ENCODE data around the gene REG1A.

Gene REG1A, protein sequence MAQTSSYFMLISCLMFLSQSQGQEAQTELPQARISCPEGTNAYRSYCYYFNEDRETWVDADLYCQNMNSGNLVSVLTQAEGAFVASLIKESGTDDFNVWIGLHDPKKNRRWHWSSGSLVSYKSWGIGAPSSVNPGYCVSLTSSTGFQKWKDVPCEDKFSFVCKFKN

DNA sequence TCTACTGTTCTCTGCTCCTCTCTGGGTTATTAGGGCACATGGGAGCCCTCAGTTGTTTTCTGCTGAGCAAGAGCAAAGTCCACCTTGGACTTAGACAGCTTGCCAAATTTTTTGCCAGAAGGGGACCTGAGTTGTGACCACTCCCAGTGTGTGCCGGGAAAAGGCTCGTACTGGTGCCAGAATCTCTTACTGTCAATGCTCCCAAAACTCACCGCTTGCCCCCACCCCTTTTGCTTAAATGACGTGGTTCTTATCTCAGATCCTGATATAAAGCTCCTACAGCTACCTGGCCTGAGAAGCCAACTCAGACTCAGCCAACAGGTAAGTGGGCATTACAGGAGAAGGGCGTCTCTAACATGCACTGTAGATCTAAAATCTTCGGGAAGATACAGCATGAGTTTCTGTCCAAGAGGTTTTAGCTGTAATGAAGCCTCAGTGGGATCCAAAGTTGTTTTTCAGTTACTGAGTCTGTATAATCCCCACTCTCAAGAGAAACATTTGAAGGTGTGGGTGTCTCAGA, at the start of gene REG1A:
Gene REG1A, plus strand, starts transcription at position 295 of the 520 bp plus-strand sequence. CDS start 374 bp downstream, outside the sequence.
- no peak for DNase-seq
- in situ Hi-C loops (cut with HindIII; ENCODE audit: low pct_ligation_motif_present, low pct_unique_long_range_greater_than_20kb, low sequenced_read_pairs): no loop called here

DNA sequence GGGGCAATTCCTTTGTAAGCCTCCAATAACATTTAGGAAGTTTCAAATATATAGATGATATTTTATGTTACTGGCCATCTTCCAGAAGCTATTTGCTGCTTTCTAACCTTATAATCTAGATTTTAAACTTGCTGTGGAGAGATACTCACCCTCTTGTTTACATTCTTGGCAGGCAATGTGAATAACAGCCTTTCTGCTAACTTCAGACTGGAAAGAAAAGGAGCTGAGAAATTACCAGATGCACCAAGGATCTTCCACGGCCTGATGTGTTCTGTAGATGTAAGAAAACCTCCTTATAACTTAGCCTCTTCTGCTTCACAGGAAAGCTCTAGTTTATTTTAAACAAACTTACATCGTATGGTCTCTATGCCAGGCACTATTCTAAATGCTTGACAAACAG, 49.2 kb upstream of the REG1A start:
- in situ Hi-C loops (cut with HindIII; ENCODE audit: low pct_ligation_motif_present, low pct_unique_long_range_greater_than_20kb, low sequenced_read_pairs): no loop called here
- no peak for DNase-seq

DNA sequence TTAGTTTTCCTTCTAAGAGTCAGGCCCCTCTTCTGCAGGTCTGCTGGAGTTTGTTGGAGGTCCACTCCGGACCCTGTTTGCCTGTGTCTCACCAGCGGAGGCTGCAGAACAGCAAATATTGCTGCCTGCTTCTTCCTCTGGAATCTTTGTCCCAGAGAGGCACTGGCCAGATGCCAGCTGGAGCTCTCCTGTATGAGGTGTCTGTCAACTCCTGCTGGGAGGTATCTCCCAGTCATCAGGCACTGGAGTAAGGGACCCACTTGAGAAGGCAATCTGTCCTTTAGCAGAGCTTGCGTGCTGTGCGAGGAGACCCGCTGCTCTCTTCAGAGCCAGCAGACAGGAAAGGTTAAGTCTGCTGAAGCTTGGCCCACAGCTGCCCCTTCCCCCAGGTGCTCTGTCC, 37.3 kb upstream of the REG1A start:
- no peak for DNase-seq
- in situ Hi-C loops (cut with HindIII; ENCODE audit: low pct_ligation_motif_present, low pct_unique_long_range_greater_than_20kb, low sequenced_read_pairs): no loop called here

GRCh38 chr2:79083597-79084251, 36.6 kb upstream of the REG1A start:
- in situ Hi-C loops (cut with HindIII; ENCODE audit: low pct_ligation_motif_present, low pct_unique_long_range_greater_than_20kb, low sequenced_read_pairs): no loop called here
- DNase-seq: no peak

DNA sequence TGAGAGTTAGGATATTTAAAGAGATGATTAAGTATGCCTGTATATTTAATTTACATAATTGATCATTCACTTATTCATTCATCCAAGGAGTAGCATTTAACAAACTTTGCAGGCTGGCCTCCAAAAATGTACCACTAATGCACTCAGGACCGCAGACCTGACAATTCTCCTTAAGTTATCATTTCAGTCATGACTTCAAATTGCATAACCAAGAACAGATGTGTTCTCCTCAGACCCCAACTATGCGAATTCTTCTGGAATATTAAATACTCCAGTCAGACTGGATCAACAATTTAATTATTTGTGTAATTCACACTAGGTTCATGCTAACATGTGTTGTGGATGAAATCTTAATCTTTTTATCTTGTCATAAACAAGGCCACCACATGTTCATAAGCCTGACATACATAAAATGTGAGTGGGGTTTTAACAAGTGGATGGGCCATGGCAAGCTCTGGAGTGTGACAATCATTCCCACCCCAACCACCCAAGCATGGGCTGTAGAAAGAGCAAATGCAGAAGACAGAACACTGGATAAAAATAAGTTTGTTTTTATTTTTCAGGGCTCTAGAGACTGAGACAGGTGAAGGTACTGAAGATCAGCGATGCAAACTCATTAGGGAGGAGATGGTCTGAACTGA, 35.7 kb upstream of the REG1A start:
- in situ Hi-C loops (cut with HindIII; ENCODE audit: low pct_ligation_motif_present, low pct_unique_long_range_greater_than_20kb, low sequenced_read_pairs): no loop called here
- no peak for DNase-seq

GRCh38 chr2:79085382-79085781, 34.9 kb upstream of the REG1A start:
- in situ Hi-C loops (cut with HindIII; ENCODE audit: low pct_ligation_motif_present, low pct_unique_long_range_greater_than_20kb, low sequenced_read_pairs): no loop called here
- DNase-seq: no peak

- DNase-seq: no peak
- in situ Hi-C loops (cut with HindIII; ENCODE audit: low pct_ligation_motif_present, low pct_unique_long_range_greater_than_20kb, low sequenced_read_pairs): no loop called here
Observed at GRCh38 chr2:79086255-79086654, 34.0 kb upstream of the REG1A start.

DNA sequence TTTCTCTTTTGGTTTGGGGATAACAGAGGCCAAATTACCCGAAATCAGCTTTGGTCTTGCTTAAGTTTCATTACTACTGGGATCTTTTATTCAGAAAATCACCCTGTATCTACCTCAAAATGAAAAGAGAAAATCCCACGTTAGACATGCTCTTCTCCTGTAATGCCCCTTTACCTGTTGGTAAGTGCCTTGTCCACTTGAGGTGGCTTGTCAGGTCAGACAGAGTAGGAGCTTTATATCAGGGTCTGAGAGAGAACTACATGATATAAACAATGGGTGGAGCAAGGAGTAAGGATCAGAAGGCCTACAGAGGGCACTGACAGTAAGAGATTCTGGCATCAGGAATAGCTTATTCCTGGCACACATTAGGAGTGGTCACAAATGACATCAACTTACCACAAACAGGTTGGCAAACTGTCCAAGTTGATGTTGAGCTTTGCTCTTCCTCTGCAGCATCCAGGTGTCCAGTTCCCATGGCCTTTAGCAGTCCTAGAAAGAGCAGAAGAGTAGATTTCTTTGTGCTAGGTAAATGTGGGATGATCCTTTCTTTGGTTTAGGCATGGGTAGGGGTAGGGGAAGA, 32.4 kb upstream of the REG1A start, which contains the start of gene REG1B:
Gene REG1B, minus strand, starts transcription at position 209 of the 580 bp plus-strand sequence. CDS start 381 bp downstream, outside the sequence.
- DNase-seq: no peak
- in situ Hi-C loops (cut with HindIII; ENCODE audit: low pct_ligation_motif_present, low pct_unique_long_range_greater_than_20kb, low sequenced_read_pairs): no loop called here

DNA sequence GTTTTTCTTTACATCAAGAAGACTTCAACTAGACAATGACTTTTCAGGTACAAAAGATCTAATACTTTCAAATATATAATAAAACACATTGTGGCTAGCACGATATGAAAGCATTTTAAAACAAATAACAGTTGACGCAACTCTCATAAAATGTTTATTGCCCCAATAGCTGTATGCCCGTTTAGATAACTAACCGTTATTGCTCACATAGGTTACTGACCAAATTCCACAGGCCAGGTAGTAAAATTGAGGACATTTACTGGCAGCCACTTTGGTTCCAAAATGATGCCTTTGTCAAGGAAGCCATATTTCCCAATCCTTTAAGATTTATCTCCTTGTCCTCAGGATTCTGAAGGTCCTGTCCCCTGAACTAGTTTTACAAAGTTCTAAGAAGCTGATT, 29.6 kb upstream of the REG1A start:
- DNase-seq: no peak
- in situ Hi-C loops (cut with HindIII; ENCODE audit: low pct_ligation_motif_present, low pct_unique_long_range_greater_than_20kb, low sequenced_read_pairs): no loop called here

GRCh38 chr2:79097843-79098242, 22.4 kb upstream of the REG1A start:
- in situ Hi-C loops (cut with HindIII; ENCODE audit: low pct_ligation_motif_present, low pct_unique_long_range_greater_than_20kb, low sequenced_read_pairs): no loop called here
- no peak for DNase-seq

DNA sequence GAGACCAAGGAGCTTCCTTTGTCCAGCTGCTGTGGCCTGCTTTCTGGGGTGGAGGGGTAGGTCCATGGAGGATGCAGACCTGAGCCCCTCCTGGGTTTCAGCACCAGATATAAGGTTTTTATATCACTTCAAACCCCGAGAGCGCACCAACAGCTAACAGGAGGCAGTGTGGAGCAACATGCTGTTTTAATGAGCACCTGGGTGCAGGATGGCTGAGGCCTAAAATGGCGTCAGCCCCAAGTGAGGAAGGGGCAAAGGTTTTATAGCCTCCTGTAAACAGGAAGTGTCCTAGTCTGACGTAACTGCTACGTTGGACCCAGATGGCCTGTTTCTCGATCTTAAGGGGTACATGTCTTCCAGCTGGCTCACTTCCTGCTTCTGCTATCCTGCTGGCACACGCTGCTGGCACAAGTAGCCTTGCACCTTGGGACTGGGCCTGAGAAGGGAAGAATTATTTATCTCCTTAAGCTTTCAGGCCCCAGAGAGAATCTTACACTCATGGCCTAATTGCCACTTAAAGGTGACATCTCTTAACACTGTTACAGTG, 21.1 kb upstream of the REG1A start:
- in situ Hi-C loops (cut with HindIII; ENCODE audit: low pct_ligation_motif_present, low pct_unique_long_range_greater_than_20kb, low sequenced_read_pairs): no loop called here
- no peak for DNase-seq

GRCh38 chr2:79100285-79100684, 20.0 kb upstream of the REG1A start:
- no peak for DNase-seq
- in situ Hi-C loops (cut with HindIII; ENCODE audit: low pct_ligation_motif_present, low pct_unique_long_range_greater_than_20kb, low sequenced_read_pairs): no loop called here

GRCh38 chr2:79101024-79101423, 19.3 kb upstream of the REG1A start:
- in situ Hi-C loops (cut with HindIII; ENCODE audit: low pct_ligation_motif_present, low pct_unique_long_range_greater_than_20kb, low sequenced_read_pairs): no loop called here
- DNase-seq: no peak

GRCh38 chr2:79103214-79103613, 17.1 kb upstream of the REG1A start:
- no peak for DNase-seq
- in situ Hi-C loops (cut with HindIII; ENCODE audit: low pct_ligation_motif_present, low pct_unique_long_range_greater_than_20kb, low sequenced_read_pairs): no loop called here

DNA sequence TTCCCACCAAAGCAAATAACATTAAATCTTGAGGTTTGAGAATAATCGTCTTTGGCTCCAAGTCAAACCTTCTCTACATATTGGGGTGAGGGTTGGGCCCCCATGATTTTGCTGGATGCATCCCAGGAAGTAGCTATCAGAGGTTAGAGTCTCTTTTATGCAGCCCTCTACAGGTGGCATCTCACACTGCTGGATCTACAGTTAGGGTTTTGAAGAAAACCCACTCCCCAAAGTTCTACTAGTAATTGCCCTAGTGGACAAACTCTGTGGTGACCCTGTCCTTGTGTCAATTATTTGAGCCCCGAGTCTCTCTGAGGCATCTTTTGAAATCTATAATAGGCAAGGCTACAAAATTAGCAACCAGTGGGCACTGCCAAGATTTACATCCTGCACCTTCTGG, 15.0 kb upstream of the REG1A start:
- in situ Hi-C loops (cut with HindIII; ENCODE audit: low pct_ligation_motif_present, low pct_unique_long_range_greater_than_20kb, low sequenced_read_pairs): no loop called here
- DNase-seq: no peak

DNA sequence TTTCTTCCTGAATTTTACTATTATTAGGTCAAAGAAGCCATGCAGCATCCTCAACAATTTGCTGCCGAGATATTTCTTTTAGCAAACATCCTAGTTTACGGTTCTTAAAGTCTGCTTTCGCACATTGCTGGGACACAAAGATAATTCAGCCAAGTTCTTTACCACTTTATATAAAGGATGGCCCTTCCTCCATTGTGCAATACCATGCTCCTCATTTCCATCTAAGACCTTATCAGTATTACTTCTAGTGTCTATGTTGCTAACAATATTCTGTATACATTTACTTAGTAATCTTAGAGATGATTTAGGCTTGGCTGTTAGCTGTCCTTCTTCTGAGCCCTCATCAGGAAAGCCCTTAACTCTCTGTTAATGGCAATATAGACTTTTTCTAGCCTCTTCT, 8.0 kb upstream of the REG1A start:
- in situ Hi-C loops (cut with HindIII; ENCODE audit: low pct_ligation_motif_present, low pct_unique_long_range_greater_than_20kb, low sequenced_read_pairs): no loop called here
- no peak for DNase-seq

DNA sequence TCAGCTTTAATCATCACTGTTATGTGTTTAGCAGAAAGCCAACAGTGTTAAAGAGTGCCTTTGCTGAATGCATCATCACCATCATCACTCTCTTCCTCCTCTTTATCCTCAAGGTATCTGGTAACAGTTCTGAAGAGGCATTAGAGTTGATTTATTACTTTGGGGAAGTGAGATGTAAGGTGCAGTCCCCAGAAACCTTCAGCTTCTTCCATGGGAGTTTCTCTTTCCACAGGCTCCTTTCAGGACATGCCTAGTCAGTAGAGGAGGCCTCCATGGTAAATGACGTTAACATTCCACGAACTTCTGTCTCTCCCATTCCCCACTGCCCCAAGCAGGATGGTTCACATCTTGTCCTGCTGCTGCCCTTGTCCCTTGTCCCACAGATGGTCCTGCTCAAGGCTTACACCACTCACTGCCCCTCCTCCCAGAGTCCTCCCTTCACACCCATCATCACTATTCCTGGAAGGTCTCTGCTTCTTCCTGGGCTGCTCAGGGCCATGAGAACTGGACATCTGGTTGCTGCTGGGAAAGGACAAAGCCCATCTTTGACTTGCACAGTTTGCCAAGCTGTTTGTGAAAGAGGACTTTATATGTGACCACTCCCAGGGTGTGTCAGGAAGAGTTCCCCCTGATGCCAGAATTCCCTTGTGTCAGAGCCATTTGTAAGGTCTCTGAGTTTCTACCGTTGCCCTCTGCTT, 5.3 kb upstream of the REG1A start:
- in situ Hi-C loops (cut with HindIII; ENCODE audit: low pct_ligation_motif_present, low pct_unique_long_range_greater_than_20kb, low sequenced_read_pairs): no loop called here
- DNase-seq: no peak

DNA sequence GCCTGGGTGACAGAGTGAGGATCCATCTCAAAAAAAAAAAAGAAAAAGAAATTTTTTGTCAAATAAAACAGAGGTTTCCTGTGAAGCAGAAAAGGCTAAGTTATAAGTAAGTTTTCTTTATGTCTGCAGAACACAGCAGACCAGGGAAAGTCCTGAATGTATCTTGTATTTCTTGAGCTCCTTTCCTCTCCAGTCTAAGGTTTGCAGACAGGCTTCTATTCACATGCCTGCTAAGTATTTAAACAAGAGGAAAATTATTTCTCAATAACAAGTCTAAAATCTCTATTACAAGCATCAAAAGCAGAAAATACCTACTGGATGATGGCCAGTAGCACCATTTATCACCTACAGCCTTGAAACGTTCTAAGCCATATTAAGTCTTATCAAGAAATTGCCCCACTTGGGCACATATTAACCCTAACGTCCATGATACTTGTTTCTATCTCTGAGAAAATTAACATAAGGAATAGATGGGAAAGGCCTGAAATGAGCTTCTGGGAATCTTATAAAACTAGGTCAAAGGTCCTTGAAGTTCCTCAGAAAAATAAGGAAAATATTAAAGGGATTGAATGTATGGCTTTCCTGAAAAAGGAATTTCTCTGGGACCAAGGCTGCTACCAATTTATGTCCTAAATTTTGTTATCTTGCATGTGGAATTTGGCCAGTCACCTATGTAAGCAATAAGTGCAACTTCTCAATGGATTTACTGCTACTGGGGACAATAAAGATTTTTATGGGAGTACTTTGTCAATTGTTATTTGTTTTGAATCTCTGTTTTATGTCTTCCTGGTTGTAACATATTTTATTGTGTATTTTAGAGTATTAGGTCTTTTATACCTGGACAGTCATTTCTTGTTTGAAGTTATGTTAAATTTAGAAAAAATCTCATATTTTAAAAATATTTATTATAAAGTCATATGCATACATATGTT, 3.0 kb upstream of the REG1A start:
- in situ Hi-C loops (cut with HindIII; ENCODE audit: low pct_ligation_motif_present, low pct_unique_long_range_greater_than_20kb, low sequenced_read_pairs): no loop called here
- DNase-seq: no peak

Measured in ACHN (cell line).